ENCODE data around the gene PTPRG.

PTPRG gene

GRCh38 chr3:61876797-61877196 is 315.4 kb downstream of the PTPRG start:
- no peak for TF ChIP-seq CTCF (IDR thresholded peaks at IDR 0.05; ENCODE audit: insufficient read depth, low read depth, low read length, missing control alignments)
- no peak for DNase-seq (ENCODE audit: low read depth)
- H3K4me3 ChIP-seq (ENCODE audit: low read depth, low read length) = no peak overlapping the region

GRCh38 chr3:61877359-61878138 is 316.2 kb downstream of the PTPRG start:
- no peak for TF ChIP-seq CTCF (IDR thresholded peaks at IDR 0.05; ENCODE audit: insufficient read depth, low read depth, low read length, missing control alignments)
- peak; percentile 9 for DNase-seq (ENCODE audit: low read depth)
- H3K4me3 ChIP-seq (ENCODE audit: low read depth, low read length) = no peak overlapping the region

- TF ChIP-seq CTCF (IDR thresholded peaks at IDR 0.05; ENCODE audit: insufficient read depth, low read depth, low read length, missing control alignments) = no peak
- DNase-seq (ENCODE audit: low read depth) = no peak
- H3K4me3 ChIP-seq (ENCODE audit: low read depth, low read length) = no peak overlapping the region
These were observed 320.9 kb downstream of the PTPRG start for GRCh38 chr3:61882253-61882652.

- no peak overlapping the region for H3K4me3 ChIP-seq (ENCODE audit: low read depth, low read length)
- no peak for DNase-seq (ENCODE audit: low read depth)
- TF ChIP-seq CTCF (IDR thresholded peaks at IDR 0.05; ENCODE audit: insufficient read depth, low read depth, low read length, missing control alignments) = no peak
These were observed 323.4 kb downstream of the PTPRG start for GRCh38 chr3:61884794-61885193.

GRCh38 chr3:61885414-61885813 is 324.0 kb downstream of the PTPRG start:
- no peak for DNase-seq (ENCODE audit: low read depth)
- no peak for TF ChIP-seq CTCF (IDR thresholded peaks at IDR 0.05; ENCODE audit: insufficient read depth, low read depth, low read length, missing control alignments)
- H3K4me3 ChIP-seq (ENCODE audit: low read depth, low read length) = no peak overlapping the region

- H3K4me3 ChIP-seq (ENCODE audit: low read depth, low read length) = no peak overlapping the region
- TF ChIP-seq CTCF (IDR thresholded peaks at IDR 0.05; ENCODE audit: insufficient read depth, low read depth, low read length, missing control alignments) = no peak
- no peak for DNase-seq (ENCODE audit: low read depth)
These were observed 325.8 kb downstream of the PTPRG start for GRCh38 chr3:61887206-61887605.

- no peak for TF ChIP-seq CTCF (IDR thresholded peaks at IDR 0.05; ENCODE audit: insufficient read depth, low read depth, low read length, missing control alignments)
- DNase-seq (ENCODE audit: low read depth) = no peak
- no peak overlapping the region for H3K4me3 ChIP-seq (ENCODE audit: low read depth, low read length)
These were observed 327.9 kb downstream of the PTPRG start for GRCh38 chr3:61889259-61889658.

All from GM12865 (cell line).